Measurements from ENCODE around the gene VPS13A. TPM values are rescaled to one million over a fixed set of nuclear protein-coding genes. Genes with fewer than 3 reads are reported as not detected.

Gene VPS13A
- total and polyA plus RNA-seq, 8 donors: 3.1 to 87.6 (median 29.2) TPM

DNA sequence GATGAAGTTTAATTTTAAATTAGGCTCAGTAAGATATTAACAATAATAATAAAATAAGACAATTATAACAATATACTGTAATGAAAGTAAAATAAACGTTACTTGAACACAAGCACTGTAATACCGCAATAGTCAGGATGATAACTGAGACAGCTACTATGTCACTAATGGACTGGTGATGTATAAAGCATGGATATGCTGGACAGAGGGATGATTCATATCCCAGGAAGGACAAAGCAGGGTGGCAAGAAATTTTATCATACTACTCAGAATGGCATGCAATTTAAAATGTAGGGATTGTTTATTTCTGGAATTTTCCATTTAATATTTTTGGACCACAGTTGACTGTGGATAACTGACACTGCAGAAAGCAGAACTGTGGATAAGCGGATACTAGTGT lies 196.9 kb downstream of the VPS13A start:
- Histone ChIP-seq H3K9me3 (no peaks in the 10 kb centered on the region), H3K36me3 (peaks cover 8 to 23% (median 23%) of the 10 kb centered on the region in 4 donors), H3K27ac (no peak overlapping the region), H3K4me1 (no peaks in the 10 kb centered on the region), H3K4me3 (no peak overlapping the region), H3K27me3 (no peaks in the 10 kb centered on the region)
- intact Hi-C loops (cut with DNase I; ENCODE audit: low total_unique reads): no loop called here
- DNase-seq: no peak
- no peak for TF ChIP-seq POLR2A (IDR thresholded peaks at IDR 0.05)
- TF ChIP-seq EP300 (IDR thresholded peaks at IDR 0.05): no peak
- TF ChIP-seq, protein P1, sequence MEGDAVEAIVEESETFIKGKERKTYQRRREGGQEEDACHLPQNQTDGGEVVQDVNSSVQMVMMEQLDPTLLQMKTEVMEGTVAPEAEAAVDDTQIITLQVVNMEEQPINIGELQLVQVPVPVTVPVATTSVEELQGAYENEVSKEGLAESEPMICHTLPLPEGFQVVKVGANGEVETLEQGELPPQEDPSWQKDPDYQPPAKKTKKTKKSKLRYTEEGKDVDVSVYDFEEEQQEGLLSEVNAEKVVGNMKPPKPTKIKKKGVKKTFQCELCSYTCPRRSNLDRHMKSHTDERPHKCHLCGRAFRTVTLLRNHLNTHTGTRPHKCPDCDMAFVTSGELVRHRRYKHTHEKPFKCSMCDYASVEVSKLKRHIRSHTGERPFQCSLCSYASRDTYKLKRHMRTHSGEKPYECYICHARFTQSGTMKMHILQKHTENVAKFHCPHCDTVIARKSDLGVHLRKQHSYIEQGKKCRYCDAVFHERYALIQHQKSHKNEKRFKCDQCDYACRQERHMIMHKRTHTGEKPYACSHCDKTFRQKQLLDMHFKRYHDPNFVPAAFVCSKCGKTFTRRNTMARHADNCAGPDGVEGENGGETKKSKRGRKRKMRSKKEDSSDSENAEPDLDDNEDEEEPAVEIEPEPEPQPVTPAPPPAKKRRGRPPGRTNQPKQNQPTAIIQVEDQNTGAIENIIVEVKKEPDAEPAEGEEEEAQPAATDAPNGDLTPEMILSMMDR (IDR thresholded peaks at IDR 0.05): no peak
- TF ChIP-seq POLR2AphosphoS5 (IDR thresholded peaks at IDR 0.05): no peak
- WGBS, 5 donors: 96 to 99% (median 97%) methylated on average over 3 of the region's 3 CpGs

DNA sequence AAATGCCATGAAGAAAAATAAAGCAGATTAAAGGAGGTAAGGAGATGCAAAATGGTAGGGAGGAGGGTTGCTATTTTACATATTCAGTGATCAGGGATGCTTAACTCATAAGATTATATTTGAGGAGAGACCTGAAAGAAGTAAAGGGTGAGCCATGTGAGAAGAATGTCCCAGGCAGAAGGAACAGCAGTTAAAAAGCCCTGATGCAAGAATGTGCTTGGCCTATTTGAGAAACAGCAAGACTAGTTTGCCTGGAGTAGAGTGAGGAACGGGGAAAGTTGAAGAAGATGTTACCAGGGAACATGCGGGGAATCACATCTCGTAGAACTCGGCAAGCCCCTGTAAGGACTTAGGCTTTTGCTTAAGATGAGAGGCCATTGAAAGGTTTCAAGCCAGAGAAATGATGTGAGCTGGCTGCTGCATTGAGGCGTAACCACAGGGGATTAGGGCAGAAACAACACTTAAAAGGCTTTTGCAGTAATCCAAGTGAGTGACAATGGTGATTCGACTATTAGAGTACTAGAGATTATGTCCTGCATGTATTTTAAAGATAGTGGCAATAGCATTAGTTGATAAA lies 198.7 kb downstream of the VPS13A start:
- no peaks in the 10 kb centered on the region for H3K9me3 ChIP-seq
- H3K4me1 ChIP-seq: no peaks in the 10 kb centered on the region
- WGBS, 5 donors: 92 to 96% (median 94%) methylated on average over 6 of the region's 6 CpGs
- intact Hi-C loops (cut with DNase I; ENCODE audit: low total_unique reads): no loop called here
- H3K27ac ChIP-seq: no peak overlapping the region
- H3K27me3 ChIP-seq: no peaks in the 10 kb centered on the region
- H3K4me3 ChIP-seq: no peak overlapping the region
- no peak for TF ChIP-seq EP300 (IDR thresholded peaks at IDR 0.05)
- TF ChIP-seq POLR2AphosphoS5 (IDR thresholded peaks at IDR 0.05): no peak
- TF ChIP-seq, protein P1 (IDR thresholded peaks at IDR 0.05): no peak
- H3K36me3 ChIP-seq: peaks cover 4 to 11% (median 7%) of the 10 kb centered on the region in 4 donors
- DNase-seq: no peak

DNA sequence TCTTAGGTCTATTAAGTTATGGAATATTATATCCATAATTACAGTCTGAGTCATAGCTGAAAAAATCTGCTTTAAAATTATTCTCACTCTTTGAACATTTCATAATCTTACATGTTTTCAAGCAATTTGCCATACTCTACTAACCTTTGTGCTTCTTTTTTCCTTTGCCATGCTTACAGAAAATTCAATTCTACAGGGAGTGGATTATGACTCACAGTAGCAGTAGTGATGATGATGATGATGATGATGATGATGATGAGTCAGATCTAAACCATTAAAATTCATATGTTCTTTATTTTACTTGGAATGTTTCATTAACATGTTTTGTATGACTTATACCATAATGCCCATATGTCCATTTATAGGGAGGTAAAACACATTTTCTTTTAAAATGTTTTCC lies 207.1 kb downstream of the VPS13A start:
- H3K4me3 ChIP-seq: no peak overlapping the region
- TF ChIP-seq POLR2AphosphoS5 (IDR thresholded peaks at IDR 0.05): no peak
- TF ChIP-seq, protein P1 (IDR thresholded peaks at IDR 0.05): no peak
- no peak for TF ChIP-seq POLR2A (IDR thresholded peaks at IDR 0.05)
- no peak for TF ChIP-seq EP300 (IDR thresholded peaks at IDR 0.05)
- no peaks in the 10 kb centered on the region for H3K27me3 ChIP-seq
- no peaks in the 10 kb centered on the region for H3K9me3 ChIP-seq
- intact Hi-C loops (cut with DNase I; ENCODE audit: low total_unique reads): no loop called here
- H3K27ac ChIP-seq: no peak overlapping the region
- no peaks in the 10 kb centered on the region for H3K4me1 ChIP-seq
- DNase-seq: no peak
- peaks cover 0 to 29% (median 16%) of the 10 kb centered on the region in 4 donors for H3K36me3 ChIP-seq

DNA sequence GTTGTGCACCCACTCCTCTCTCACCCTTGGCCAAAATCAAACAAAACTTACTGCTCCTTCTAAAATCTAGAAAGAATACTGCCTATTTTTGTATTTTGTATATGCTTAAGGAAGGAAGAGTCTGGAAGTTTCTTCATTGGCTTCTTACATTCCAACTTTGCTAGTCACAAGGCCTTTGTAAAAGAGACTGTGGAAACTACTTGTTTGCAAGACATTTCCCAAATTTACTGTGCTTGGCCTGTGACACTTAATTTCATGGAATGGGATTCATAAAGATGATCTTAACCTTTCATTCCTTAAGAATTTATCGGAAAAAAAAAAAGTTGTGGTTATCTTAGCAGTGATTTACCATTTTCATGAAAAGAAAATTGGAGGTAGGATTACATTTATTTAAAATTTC lies 208.9 kb downstream of the VPS13A start:
- Histone ChIP-seq H3K27ac (no peak overlapping the region), H3K4me3 (no peak overlapping the region), H3K9me3 (no peaks in the 10 kb centered on the region), H3K27me3 (no peaks in the 10 kb centered on the region), H3K36me3 (peaks cover 0 to 34% (median 20%) of the 10 kb centered on the region in 4 donors), H3K4me1 (no peaks in the 10 kb centered on the region)
- no peak for TF ChIP-seq POLR2A (IDR thresholded peaks at IDR 0.05)
- TF ChIP-seq, protein P1 (IDR thresholded peaks at IDR 0.05): no peak
- 28 to 97% (median 43%) methylated on average over 1 of the region's 1 CpG for WGBS, 5 donors
- DNase-seq: no peak
- intact Hi-C loops (cut with DNase I; ENCODE audit: low total_unique reads): no loop called here
